Measurements from ENCODE around the gene SLC35E3. TPM values are rescaled to one million over a fixed set of nuclear protein-coding genes. Genes with fewer than 3 reads are reported as not detected.

SLC35E3 gene
- total and polyA plus RNA-seq, 8 donors = 6.3 to 21.5 (median 18.1) TPM

DNA sequence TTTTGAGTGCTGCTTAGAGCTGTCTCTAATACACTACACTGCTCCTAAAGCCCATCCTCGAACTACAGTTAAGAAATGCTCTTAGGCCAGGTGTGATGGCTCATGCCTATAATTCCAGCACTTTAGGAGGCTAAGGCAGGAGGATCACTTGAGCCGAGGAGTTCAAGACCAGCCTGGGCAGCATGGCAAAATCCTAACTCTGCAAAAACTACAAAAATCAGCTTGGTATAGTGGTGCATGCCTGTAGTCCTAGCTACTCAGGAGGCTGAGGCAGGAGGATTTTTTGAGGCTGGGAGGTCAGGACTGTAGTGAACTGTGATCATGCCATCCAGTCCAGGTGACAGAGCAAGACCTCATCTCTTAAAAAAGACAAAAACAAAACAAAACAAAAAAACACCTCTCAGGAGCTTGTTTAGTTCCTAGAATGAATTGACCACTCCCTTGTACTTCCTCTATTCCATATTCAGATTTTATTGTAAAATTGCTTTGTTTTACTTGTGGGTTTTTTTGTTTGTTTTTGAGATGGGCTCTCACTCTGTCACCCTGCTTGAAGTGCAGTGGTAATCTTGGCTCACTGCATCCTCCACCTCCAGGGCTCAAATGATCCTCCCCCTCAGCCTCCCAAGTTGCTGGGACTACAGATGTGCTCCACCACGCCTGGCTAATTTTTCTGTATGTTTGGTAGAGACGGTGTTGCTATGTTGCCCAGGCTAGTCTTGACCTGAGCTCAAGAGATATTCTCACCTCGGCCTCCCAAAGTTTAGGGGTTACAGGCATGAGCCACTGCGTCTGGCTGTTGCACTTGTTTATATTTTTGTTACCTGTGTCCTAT lies 75.6 kb downstream of the SLC35E3 start:
- Histone ChIP-seq H3K27me3 (no peaks in the 10 kb centered on the region), H3K27ac (no peak overlapping the region), H3K9me3 (no peaks in the 10 kb centered on the region), H3K4me1 (peaks cover 0 to 11% of the 10 kb centered on the region in 2 donors), H3K4me3 (no peak overlapping the region), H3K36me3 (peaks cover 0 to 100% of the 10 kb centered on the region in 2 donors)
- ATAC-seq (peak; percentile 12), DNase-seq (no peak)
- intact Hi-C loops (cut with DNase I) = no loop called here
- TF ChIP-seq, protein P1, sequence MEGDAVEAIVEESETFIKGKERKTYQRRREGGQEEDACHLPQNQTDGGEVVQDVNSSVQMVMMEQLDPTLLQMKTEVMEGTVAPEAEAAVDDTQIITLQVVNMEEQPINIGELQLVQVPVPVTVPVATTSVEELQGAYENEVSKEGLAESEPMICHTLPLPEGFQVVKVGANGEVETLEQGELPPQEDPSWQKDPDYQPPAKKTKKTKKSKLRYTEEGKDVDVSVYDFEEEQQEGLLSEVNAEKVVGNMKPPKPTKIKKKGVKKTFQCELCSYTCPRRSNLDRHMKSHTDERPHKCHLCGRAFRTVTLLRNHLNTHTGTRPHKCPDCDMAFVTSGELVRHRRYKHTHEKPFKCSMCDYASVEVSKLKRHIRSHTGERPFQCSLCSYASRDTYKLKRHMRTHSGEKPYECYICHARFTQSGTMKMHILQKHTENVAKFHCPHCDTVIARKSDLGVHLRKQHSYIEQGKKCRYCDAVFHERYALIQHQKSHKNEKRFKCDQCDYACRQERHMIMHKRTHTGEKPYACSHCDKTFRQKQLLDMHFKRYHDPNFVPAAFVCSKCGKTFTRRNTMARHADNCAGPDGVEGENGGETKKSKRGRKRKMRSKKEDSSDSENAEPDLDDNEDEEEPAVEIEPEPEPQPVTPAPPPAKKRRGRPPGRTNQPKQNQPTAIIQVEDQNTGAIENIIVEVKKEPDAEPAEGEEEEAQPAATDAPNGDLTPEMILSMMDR (IDR thresholded peaks at IDR 0.05) = no peak

DNA sequence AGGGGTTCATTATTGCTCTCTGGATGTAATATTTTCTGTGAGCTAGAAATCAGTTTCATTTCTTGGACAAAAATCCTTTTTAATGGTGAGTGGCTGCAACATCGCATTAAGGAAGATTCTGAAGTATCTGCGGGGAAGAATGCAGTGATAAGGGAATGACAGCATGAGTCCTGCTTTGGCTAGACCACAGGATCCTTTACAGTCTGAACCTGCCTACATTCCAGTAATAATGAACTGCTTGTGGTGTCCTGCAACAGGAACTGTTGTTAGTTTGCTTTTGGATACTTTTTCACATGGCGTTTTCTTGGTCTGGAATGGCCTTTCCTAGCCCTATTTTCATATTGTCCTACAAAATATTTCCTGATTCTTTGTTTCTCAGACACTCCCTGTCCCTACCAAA lies 77.7 kb downstream of the SLC35E3 start:
- no peaks in the 10 kb centered on the region for H3K9me3 ChIP-seq
- H3K4me1 ChIP-seq = peaks cover 0 to 11% of the 10 kb centered on the region in 2 donors
- H3K36me3 ChIP-seq = peaks cover 0 to 98% of the 10 kb centered on the region in 2 donors
- intact Hi-C loops (cut with DNase I) = no loop called here
- no peaks in the 10 kb centered on the region for H3K27me3 ChIP-seq
- TF ChIP-seq, protein P1 (IDR thresholded peaks at IDR 0.05) = no peak
- no peak for DNase-seq
- no peak for ATAC-seq
- no peak overlapping the region for H3K4me3 ChIP-seq
- no peak overlapping the region for H3K27ac ChIP-seq

DNA sequence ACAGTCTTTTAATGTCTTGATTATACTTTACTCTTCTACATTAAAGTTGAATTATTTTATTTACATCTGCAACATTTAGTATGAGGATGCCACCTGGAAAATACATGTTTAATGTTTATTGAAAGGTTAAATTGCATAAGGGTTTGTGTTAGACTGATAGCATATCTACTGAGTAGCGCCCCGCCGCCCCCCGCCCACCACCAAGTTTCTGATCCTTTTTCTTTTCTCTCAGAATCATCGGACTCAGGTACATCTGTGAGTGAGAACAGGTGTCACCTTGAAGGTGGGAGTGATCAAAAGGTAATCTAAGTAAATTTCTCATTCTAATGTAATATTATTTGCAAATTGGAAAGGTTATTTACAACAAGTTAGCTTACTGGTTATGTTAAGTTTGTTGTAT lies 78.2 kb downstream of the SLC35E3 start:
- TF ChIP-seq, protein P1 (IDR thresholded peaks at IDR 0.05) = no peak
- Histone ChIP-seq H3K27me3 (no peaks in the 10 kb centered on the region), H3K9me3 (no peaks in the 10 kb centered on the region), H3K4me3 (no peak overlapping the region), H3K4me1 (peaks cover 0 to 11% of the 10 kb centered on the region in 2 donors), H3K27ac (no peak overlapping the region), H3K36me3 (peaks cover 0 to 98% of the 10 kb centered on the region in 2 donors)
- DNase-seq (no peak), ATAC-seq (no peak)
- intact Hi-C loops (cut with DNase I) = no loop called here

DNA sequence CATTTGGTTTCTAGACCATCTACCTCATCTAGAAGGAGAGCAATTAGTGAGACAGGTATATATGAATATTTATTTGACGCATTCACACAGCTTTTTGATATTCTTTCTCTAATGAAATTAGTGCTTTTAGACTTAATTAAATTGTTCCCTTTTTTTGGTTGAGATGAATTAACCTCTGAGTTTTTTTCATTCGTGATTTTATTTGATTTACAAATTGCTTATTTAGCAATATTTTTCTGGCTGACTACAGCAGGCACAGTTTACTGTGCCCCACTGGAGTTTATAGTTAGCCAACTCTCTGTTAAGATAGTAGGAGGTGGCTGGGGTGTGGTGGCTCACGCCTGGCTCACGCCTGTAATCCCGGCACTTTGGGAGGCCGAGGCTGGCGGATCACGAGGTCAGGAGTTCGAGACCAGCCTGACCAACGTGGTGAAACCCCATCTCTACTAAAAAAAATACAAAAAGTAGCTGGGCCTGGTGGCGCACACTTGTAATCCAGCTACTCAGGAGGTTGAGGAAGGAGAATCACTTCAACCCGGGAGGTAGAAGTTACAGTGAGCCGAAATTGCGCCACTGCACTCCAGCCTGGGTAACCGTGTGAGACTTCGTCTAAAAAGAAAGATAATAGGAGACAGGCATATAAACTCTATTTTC lies 78.7 kb downstream of the SLC35E3 start:
- H3K4me1 ChIP-seq = peaks cover 0 to 11% of the 10 kb centered on the region in 2 donors
- DNase-seq (no peak), ATAC-seq (no peak)
- H3K4me3 ChIP-seq = no peak overlapping the region
- no peak overlapping the region for H3K27ac ChIP-seq
- H3K36me3 ChIP-seq = peaks cover 0 to 98% of the 10 kb centered on the region in 2 donors
- intact Hi-C loops (cut with DNase I) = no loop called here
- H3K27me3 ChIP-seq = no peaks in the 10 kb centered on the region
- TF ChIP-seq, protein P1 (IDR thresholded peaks at IDR 0.05) = no peak
- no peaks in the 10 kb centered on the region for H3K9me3 ChIP-seq

DNA sequence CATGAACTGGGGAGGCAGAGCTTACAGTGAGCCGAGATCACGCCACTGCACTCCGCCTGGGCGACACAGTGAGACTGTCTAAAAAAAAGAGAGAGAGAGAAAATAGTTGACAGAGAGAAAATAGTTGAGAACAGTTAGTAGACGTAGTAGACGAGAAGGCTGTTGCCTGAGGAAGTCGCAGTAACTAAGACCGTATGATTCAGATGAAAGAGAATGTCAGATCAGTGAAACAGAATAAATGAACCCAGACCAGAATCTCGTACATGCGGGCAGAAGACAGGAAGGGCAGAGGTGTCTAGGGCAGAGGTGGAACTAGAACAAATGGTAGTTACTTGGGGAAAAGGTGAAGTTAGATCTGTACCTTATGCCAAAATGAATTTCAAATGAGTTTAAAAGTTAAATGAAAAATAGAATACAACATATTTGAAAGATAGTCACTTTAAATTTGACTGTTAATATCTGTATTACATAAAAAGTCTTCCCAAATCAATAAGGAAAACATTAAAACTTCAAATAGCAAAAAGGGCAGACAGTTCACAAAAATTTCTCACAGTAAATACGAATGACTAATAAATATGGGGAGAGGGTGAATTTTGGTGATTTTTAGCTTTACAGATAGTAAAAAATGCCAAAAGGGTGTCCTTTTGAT lies 79.7 kb downstream of the SLC35E3 start:
- H3K36me3 ChIP-seq = peaks cover 0 to 98% of the 10 kb centered on the region in 2 donors
- no peak overlapping the region for H3K4me3 ChIP-seq
- no peak for ATAC-seq

More for the DNA sequence above, 79.7 kb downstream of the SLC35E3 start:
- no peaks in the 10 kb centered on the region for H3K9me3 ChIP-seq
- no peak overlapping the region for H3K27ac ChIP-seq
- intact Hi-C loops (cut with DNase I) = no loop called here
- DNase-seq = no peak
- TF ChIP-seq, protein P1 (IDR thresholded peaks at IDR 0.05) = no peak
- H3K4me1 ChIP-seq = peaks cover 0 to 11% of the 10 kb centered on the region in 2 donors
- H3K27me3 ChIP-seq = no peaks in the 10 kb centered on the region

Data from left lung (tissue), 10 donors.